ENCODE measurements around the gene NPDC1. TPM values are rescaled to one million over a fixed set of nuclear protein-coding genes. Genes with fewer than 3 reads are reported as not detected.

Gene NPDC1
- total RNA-seq, 1 experiment from 2014 or later, result 44.1 TPM

- CTCF ChIA-PET, result interaction anchor here (0.9 kb wide), 1 partner anchor 80 kb away, joined by 3 read pairs; no protein-coding TSS in a partner anchor
- Histone ChIP-seq H3K27me3 (replicated peaks; ENCODE audit: control insufficient read depth, insufficient read depth, low read length) (no peaks in the 10 kb centered on the region), H3K4me3 (ENCODE audit: low read depth, low read length) (no peak overlapping the region), H3K4me1 (peaks cover 6% of the 10 kb centered on the region), H3K9me3 (no peaks in the 10 kb centered on the region), H3K36me3 (ENCODE audit: control insufficient read depth, insufficient read depth, low read length) (no peaks in the 10 kb centered on the region)
- Mint-ChIP-seq H3K4me1 (ENCODE audit: low read depth, unreplicated experiment) (no peaks in the 10 kb centered on the region), H3K4me3 (ENCODE audit: unreplicated experiment) (no peak overlapping the region), H3K9me3 (ENCODE audit: unreplicated experiment) (no peaks in the 10 kb centered on the region), H3K27me3 (ENCODE audit: insufficient read depth, unreplicated experiment) (no peaks in the 10 kb centered on the region), H3K27ac (ENCODE audit: unreplicated experiment) (no peak overlapping the region), H3K36me3 (ENCODE audit: insufficient read depth, unreplicated experiment) (peaks cover 23% of the 10 kb centered on the region)
- intact Hi-C loops (cut with micrococcal nuclease; ENCODE audit: unreplicated experiment), result no loop called here
- no TSS peak for BruUV-seq (replicated peaks)
- TF ChIP-seq CTCF (IDR thresholded peaks at IDR 0.05; ENCODE audit: insufficient read depth in 1 of 2, low read depth in 1 of 2, low read length in 1 of 2, severe bottlenecking in 1 of 2, unreplicated experiment in 1 of 2), result no peak
- POLR2A ChIA-PET, result no interaction called here
- no peak for DNase-seq
Observed at GRCh38 chr9:137037035-137037434, 8.9 kb downstream of the NPDC1 start.

GRCh38 chr9:137035937-137036336 lies 10.0 kb downstream of the NPDC1 start:
- ChIA-PET POLR2A (no interaction called here), CTCF (interaction anchor here (0.6 to 2.4 kb wide), 19 partner anchors 9 to 247 kb away, joined by 3 to 42 read pairs (median 7); partner anchors contain the start of genes AJM1, CLIC3, MAN1B1 and NPDC1)
- no peak overlapping the region for H3K27ac Mint-ChIP-seq (ENCODE audit: unreplicated experiment)

GRCh38 chr9:137035507-137035834 lies 10.5 kb downstream of the NPDC1 start:
- Histone ChIP-seq H3K4me1 (peaks cover 6% of the 10 kb centered on the region), H3K9me3 (no peaks in the 10 kb centered on the region), H3K36me3 (ENCODE audit: control insufficient read depth, insufficient read depth, low read length) (no peaks in the 10 kb centered on the region), H3K4me3 (ENCODE audit: low read depth, low read length) (no peak overlapping the region), H3K27me3 (replicated peaks; ENCODE audit: control insufficient read depth, insufficient read depth, low read length) (no peaks in the 10 kb centered on the region)
- Mint-ChIP-seq H3K4me1 (ENCODE audit: low read depth, unreplicated experiment) (no peaks in the 10 kb centered on the region), H3K27me3 (ENCODE audit: insufficient read depth, unreplicated experiment) (no peaks in the 10 kb centered on the region), H3K27ac (ENCODE audit: unreplicated experiment) (no peak overlapping the region), H3K9me3 (ENCODE audit: unreplicated experiment) (no peaks in the 10 kb centered on the region), H3K4me3 (ENCODE audit: unreplicated experiment) (no peak overlapping the region), H3K36me3 (ENCODE audit: insufficient read depth, unreplicated experiment) (peaks cover 23% of the 10 kb centered on the region)
- intact Hi-C loops (cut with micrococcal nuclease; ENCODE audit: unreplicated experiment), result loop anchor here (1.0 to 2.0 kb wide), 2 partner anchors 193 to 248 kb away; partner anchors contain the start of gene AJM1
- DNase-seq, result no peak
- no TSS peak for BruUV-seq (replicated peaks)
- CTCF ChIA-PET, result interaction anchor here (0.6 to 2.4 kb wide), 27 partner anchors 9 to 247 kb away, joined by 3 to 42 read pairs (median 5); partner anchors contain the start of genes AJM1, CLIC3, MAN1B1 and NPDC1
- POLR2A ChIA-PET, result no interaction called here
- TF ChIP-seq CTCF (IDR thresholded peaks at IDR 0.05; ENCODE audit: insufficient read depth in 1 of 2, low read depth in 1 of 2, low read length in 1 of 2, severe bottlenecking in 1 of 2, unreplicated experiment in 1 of 2), result no peak

More at GRCh38 chr9:137035937-137036336, 10.0 kb downstream of the NPDC1 start:
- no TSS peak for BruUV-seq (replicated peaks)
- H3K4me3 Mint-ChIP-seq (ENCODE audit: unreplicated experiment), result no peak overlapping the region
- no peaks in the 10 kb centered on the region for H3K4me1 Mint-ChIP-seq (ENCODE audit: low read depth, unreplicated experiment)
- intact Hi-C loops (cut with micrococcal nuclease; ENCODE audit: unreplicated experiment), result loop anchor here (1.0 to 2.0 kb wide), 2 partner anchors 193 to 249 kb away; partner anchors contain the start of gene AJM1
- peaks cover 23% of the 10 kb centered on the region for H3K36me3 Mint-ChIP-seq (ENCODE audit: insufficient read depth, unreplicated experiment)
- TF ChIP-seq CTCF (IDR thresholded peaks at IDR 0.05; ENCODE audit: insufficient read depth in 1 of 2, low read depth in 1 of 2, low read length in 1 of 2, severe bottlenecking in 1 of 2, unreplicated experiment in 1 of 2), result no peak
- no peaks in the 10 kb centered on the region for H3K36me3 ChIP-seq (ENCODE audit: control insufficient read depth, insufficient read depth, low read length)
- no peaks in the 10 kb centered on the region for H3K27me3 Mint-ChIP-seq (ENCODE audit: insufficient read depth, unreplicated experiment)
- H3K4me1 ChIP-seq, result peaks cover 6% of the 10 kb centered on the region
- no peak for DNase-seq
- H3K9me3 ChIP-seq, result no peaks in the 10 kb centered on the region
- H3K27me3 ChIP-seq (replicated peaks; ENCODE audit: control insufficient read depth, insufficient read depth, low read length), result no peaks in the 10 kb centered on the region
- H3K9me3 Mint-ChIP-seq (ENCODE audit: unreplicated experiment), result no peaks in the 10 kb centered on the region
- H3K4me3 ChIP-seq (ENCODE audit: low read depth, low read length), result no peak overlapping the region

Measured in Caco-2 (cell line).